Transverse colon (tissue), 4 donors: ENCODE results near the gene MAP2K6.

Experiments
- CTCF ChIP-seq, 5 experiments: fragments of 200-600 bp in 3 of 5; fragments of 450-650 bp in 2 of 5; sonication (generic) in 3 of 5; IDR thresholded peaks; 1 replicate in 2 of 5; 2 replicates in 3 of 5; pipeline ENCODE4 v1.5.1; 2016 to 2017; ENCODE audit warnings: antibody characterized with exemption in 5 of 5, inconsistent platforms in 3 of 5, mild to moderate bottlenecking in 2 of 5, moderate library complexity in 1 of 5
- POLR2A ChIP-seq: fragments of 450-650 bp; IDR thresholded peaks from one replicate; pipeline ENCODE4 v1.6.1; 2016; ENCODE audit warnings: antibody characterized with exemption, mild to moderate bottlenecking, moderate library complexity
- POLR2AphosphoS5 ChIP-seq, 3 donors: sonication (generic); formaldehyde crosslinking; IDR thresholded peaks; one replicate each; pipeline ENCODE4 v1.6.1; 2016; ENCODE audit warnings: antibody characterized with exemption in 3 of 3

- TF ChIP-seq CTCF (IDR thresholded peaks at IDR 0.05) (no peak), POLR2A (no peak), POLR2AphosphoS5 (IDR thresholded peaks at IDR 0.05) (no peak)
Measured at GRCh38 chr17:69405096-69405495, 9.4 kb upstream of the MAP2K6 start.
